ENCODE measurements around the gene POLH. TPM values are rescaled to one million over a fixed set of nuclear protein-coding genes. Genes with fewer than 3 reads are reported as not detected.
"Not testable (repeated sequence)": the region's sequence is repeated elsewhere in the genome, so short reads cannot be mapped to it uniquely, and the experiment has no call there.

The POLH gene
- total RNA-seq, 4 donors from 2014 or later, result 7.1 to 12.6 (median 10.2) TPM

DNA sequence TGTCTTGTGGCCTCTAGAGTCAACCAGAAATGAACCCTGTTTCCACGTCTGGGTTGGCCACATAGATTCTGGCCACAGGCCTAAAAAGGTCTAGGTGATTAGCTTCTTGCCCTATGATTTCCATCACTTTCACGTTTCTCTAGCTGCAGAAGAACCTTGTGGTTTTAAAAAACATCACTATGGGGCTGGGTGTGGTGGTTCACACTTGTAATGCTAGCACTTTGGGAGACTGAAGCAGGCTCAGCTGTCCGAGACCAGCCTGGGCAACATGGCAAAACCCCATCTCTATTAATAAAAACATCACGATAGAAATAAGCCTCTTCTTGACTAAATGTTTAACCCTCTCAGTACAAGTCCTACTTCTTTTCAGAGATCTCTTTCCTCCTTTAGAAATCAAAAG, 31.5 kb upstream of the POLH start:
- H3K27ac ChIP-seq, result no peak overlapping the region

DNA sequence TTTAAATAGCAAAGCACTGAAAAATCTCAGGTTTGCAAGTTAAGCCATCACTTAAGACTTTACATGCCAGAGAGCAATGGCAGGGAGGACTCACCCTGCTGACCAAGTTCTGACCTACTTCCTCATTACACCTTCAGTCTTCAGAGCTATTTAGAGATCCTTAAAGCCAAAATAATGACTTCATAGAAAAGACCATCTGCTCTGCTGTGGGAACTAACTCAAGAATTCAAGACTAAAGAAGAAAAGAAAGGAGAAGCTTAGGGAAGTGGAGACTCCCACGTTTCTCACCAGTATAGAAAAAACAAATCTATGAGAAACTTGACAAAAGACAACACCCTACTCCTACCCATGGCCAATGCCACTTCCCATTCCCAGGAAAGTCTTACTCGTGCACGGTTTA, 28.8 kb upstream of the POLH start:
- DNase-seq, result no peak
- Histone ChIP-seq H3K36me3 (peaks cover 0 to 89% (median 0%) of the 10 kb centered on the region in 3 donors), H3K4me3 (no peak overlapping the region), H3K4me1 (no peaks in the 10 kb centered on the region), H3K27ac (no peak overlapping the region), H3K27me3 (no peaks in the 10 kb centered on the region), H3K9me3 (no peaks in the 10 kb centered on the region)
- TF ChIP-seq, protein P1, sequence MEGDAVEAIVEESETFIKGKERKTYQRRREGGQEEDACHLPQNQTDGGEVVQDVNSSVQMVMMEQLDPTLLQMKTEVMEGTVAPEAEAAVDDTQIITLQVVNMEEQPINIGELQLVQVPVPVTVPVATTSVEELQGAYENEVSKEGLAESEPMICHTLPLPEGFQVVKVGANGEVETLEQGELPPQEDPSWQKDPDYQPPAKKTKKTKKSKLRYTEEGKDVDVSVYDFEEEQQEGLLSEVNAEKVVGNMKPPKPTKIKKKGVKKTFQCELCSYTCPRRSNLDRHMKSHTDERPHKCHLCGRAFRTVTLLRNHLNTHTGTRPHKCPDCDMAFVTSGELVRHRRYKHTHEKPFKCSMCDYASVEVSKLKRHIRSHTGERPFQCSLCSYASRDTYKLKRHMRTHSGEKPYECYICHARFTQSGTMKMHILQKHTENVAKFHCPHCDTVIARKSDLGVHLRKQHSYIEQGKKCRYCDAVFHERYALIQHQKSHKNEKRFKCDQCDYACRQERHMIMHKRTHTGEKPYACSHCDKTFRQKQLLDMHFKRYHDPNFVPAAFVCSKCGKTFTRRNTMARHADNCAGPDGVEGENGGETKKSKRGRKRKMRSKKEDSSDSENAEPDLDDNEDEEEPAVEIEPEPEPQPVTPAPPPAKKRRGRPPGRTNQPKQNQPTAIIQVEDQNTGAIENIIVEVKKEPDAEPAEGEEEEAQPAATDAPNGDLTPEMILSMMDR (IDR thresholded peaks at IDR 0.05), result no peak
- no peak for TF ChIP-seq POLR2A (IDR thresholded peaks at IDR 0.05)

More for the DNA sequence above, 31.5 kb upstream of the POLH start:
- DNase-seq, result no peak
- no peak overlapping the region for H3K4me3 ChIP-seq
- H3K27me3 ChIP-seq, result no peaks in the 10 kb centered on the region
- no peaks in the 10 kb centered on the region for H3K9me3 ChIP-seq
- peaks cover 0 to 71% (median 0%) of the 10 kb centered on the region in 3 donors for H3K36me3 ChIP-seq
- TF ChIP-seq POLR2A (IDR thresholded peaks at IDR 0.05), result no peak
- TF ChIP-seq, protein P1 (IDR thresholded peaks at IDR 0.05), result no peak
- H3K4me1 ChIP-seq, result no peaks in the 10 kb centered on the region

DNA sequence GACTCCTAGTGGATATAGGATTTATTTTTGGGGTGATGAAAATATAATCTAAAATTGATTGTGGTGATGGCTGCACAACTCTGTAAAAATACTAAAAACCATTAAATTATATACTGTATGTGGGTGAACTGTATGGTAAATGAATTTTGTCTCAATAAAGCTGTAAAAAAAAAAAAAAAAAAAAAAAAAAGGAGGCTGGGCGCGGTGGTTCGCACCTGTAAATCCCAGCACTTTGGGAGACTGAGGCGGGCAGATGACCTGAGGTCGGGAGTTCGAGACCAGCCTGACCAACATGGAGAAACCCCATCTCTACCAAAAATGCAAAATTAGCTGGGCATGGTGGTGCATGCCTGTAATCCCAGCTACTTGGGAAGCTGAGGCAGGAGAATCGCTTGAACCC, 18.4 kb upstream of the POLH start:
- peaks cover 0 to 96% (median 0%) of the 10 kb centered on the region in 3 donors for H3K36me3 ChIP-seq
- H3K4me1 ChIP-seq, H3K27ac ChIP-seq, H3K9me3 ChIP-seq, H3K27me3 ChIP-seq, H3K4me3 ChIP-seq, DNase-seq: not testable (repeated sequence)

DNA sequence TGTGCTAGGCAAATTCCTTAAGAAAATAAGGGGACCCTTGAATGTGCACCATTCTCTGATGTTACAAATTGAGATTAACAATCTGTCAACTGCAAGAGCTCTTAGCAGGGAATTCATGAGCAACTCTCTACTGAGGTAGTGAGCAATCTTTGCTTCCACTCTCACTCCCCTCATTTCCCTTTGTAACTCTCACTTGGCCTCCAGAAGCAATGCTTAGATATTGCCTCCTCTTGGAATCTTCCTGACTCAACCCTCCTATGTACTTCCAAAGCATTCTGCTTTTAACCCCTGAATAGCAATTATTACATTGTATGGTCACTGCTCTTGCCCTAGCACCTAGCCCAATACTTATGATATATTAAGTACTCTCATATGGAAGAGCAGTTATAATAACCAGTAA, 16.7 kb upstream of the POLH start:
- no peak for TF ChIP-seq POLR2A (IDR thresholded peaks at IDR 0.05)
- TF ChIP-seq, protein P1 (IDR thresholded peaks at IDR 0.05), result no peak
- DNase-seq, result no peak
- H3K27ac ChIP-seq, result no peak overlapping the region
- no peaks in the 10 kb centered on the region for H3K4me1 ChIP-seq
- H3K27me3 ChIP-seq, result no peaks in the 10 kb centered on the region
- H3K9me3 ChIP-seq, result no peaks in the 10 kb centered on the region
- no peak overlapping the region for H3K4me3 ChIP-seq
- peaks cover 0 to 96% (median 0%) of the 10 kb centered on the region in 3 donors for H3K36me3 ChIP-seq

DNA sequence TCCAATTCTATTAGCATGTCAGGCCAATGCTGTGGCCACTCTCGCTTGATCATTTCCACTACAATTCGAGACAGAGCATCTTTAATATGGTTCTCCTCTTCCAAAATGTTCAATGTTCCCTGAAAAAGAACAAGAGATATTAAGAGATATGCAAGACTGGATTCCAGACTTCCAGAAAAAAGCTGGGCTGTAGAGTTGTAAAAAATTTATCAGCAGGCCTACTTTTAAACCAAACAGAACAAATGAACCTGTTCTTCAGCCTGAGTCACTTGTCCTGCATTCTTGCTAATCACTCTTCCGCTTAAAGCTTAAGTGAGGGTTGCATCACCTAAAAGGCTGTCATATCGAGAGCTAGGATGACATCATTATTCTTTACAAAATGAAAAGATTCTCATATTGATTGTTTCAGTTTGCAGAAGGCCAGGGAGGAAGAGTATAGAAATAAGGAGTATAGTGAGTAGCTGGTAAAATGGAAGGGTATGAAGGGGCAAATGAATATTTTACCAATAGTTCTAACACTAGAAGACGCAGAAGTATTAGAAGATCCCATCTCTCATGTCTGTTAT, 5.0 kb upstream of the POLH start:
- TF ChIP-seq, protein P1 (IDR thresholded peaks at IDR 0.05), result no peak
- no peak for TF ChIP-seq POLR2A (IDR thresholded peaks at IDR 0.05)

DNA sequence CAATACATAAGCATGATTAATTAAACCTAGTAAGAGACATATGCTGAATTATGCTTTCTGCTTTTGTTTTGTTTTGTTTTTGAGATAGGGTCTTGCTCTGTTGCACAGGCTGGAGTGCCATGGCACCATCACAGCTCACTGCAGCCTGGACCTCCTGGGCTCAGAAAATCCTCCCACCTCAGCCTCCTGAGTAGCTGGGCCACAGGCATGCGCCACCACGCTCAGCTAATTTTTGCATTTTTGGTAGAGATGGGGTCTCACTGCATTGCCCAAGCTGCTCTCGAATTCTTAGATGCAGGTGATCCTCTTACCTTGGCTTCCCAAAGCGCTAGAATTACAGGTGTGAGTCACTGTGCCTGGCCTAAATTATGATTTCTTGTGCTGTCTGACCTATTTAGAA, 4.0 kb upstream of the POLH start:
- Histone ChIP-seq H3K9me3 (no peaks in the 10 kb centered on the region), H3K27ac (no peak overlapping the region), H3K4me1 (peaks cover 0 to 14% (median 2%) of the 10 kb centered on the region in 4 donors), H3K27me3 (no peaks in the 10 kb centered on the region), H3K36me3 (peaks cover 0 to 47% (median 0%) of the 10 kb centered on the region in 3 donors), H3K4me3 (no peak overlapping the region)
- DNase-seq, result no peak
- TF ChIP-seq, protein P1 (IDR thresholded peaks at IDR 0.05), result no peak
- no peak for TF ChIP-seq POLR2A (IDR thresholded peaks at IDR 0.05)

More for the DNA sequence above, 5.0 kb upstream of the POLH start:
- Histone ChIP-seq H3K4me3 (no peak overlapping the region), H3K9me3 (no peaks in the 10 kb centered on the region), H3K27me3 (no peaks in the 10 kb centered on the region), H3K27ac (no peak overlapping the region), H3K4me1 (peaks cover 0 to 8% (median 0%) of the 10 kb centered on the region in 4 donors), H3K36me3 (peaks cover 0 to 56% (median 0%) of the 10 kb centered on the region in 3 donors)
- no peak for DNase-seq
